Measurements from ENCODE around the gene WDR62. TPM values are rescaled to one million over a fixed set of nuclear protein-coding genes. Genes with fewer than 3 reads are reported as not detected.
A peak's percentile ranks its signal among the peaks of the same experiment; 100 is the strongest.

The WDR62 gene
- total RNA-seq, 1 donor from 2014 or later: 4.6 TPM

- peak overlapping the region; percentile 97 for H3K4me3 Mint-ChIP-seq (ENCODE audit: unreplicated experiment)
- H3K9me3 Mint-ChIP-seq (ENCODE audit: unreplicated experiment): no peaks in the 10 kb centered on the region
- peak overlapping the region; percentile 97 for H3K27ac Mint-ChIP-seq (ENCODE audit: unreplicated experiment)
- no peak for DNase-seq (ENCODE audit: extremely low spot score, unreplicated experiment)
- H3K27me3 Mint-ChIP-seq (ENCODE audit: unreplicated experiment): no peaks in the 10 kb centered on the region
- TF ChIP-seq, protein P1, sequence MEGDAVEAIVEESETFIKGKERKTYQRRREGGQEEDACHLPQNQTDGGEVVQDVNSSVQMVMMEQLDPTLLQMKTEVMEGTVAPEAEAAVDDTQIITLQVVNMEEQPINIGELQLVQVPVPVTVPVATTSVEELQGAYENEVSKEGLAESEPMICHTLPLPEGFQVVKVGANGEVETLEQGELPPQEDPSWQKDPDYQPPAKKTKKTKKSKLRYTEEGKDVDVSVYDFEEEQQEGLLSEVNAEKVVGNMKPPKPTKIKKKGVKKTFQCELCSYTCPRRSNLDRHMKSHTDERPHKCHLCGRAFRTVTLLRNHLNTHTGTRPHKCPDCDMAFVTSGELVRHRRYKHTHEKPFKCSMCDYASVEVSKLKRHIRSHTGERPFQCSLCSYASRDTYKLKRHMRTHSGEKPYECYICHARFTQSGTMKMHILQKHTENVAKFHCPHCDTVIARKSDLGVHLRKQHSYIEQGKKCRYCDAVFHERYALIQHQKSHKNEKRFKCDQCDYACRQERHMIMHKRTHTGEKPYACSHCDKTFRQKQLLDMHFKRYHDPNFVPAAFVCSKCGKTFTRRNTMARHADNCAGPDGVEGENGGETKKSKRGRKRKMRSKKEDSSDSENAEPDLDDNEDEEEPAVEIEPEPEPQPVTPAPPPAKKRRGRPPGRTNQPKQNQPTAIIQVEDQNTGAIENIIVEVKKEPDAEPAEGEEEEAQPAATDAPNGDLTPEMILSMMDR (IDR thresholded peaks at IDR 0.05): no peak
- H3K4me1 Mint-ChIP-seq (ENCODE audit: unreplicated experiment): peaks cover 32% of the 10 kb centered on the region
- peaks cover 18% of the 10 kb centered on the region for H3K36me3 Mint-ChIP-seq (ENCODE audit: unreplicated experiment)
Measured at GRCh38 chr19:36139120-36139472, 84.4 kb downstream of the WDR62 start.

DNA sequence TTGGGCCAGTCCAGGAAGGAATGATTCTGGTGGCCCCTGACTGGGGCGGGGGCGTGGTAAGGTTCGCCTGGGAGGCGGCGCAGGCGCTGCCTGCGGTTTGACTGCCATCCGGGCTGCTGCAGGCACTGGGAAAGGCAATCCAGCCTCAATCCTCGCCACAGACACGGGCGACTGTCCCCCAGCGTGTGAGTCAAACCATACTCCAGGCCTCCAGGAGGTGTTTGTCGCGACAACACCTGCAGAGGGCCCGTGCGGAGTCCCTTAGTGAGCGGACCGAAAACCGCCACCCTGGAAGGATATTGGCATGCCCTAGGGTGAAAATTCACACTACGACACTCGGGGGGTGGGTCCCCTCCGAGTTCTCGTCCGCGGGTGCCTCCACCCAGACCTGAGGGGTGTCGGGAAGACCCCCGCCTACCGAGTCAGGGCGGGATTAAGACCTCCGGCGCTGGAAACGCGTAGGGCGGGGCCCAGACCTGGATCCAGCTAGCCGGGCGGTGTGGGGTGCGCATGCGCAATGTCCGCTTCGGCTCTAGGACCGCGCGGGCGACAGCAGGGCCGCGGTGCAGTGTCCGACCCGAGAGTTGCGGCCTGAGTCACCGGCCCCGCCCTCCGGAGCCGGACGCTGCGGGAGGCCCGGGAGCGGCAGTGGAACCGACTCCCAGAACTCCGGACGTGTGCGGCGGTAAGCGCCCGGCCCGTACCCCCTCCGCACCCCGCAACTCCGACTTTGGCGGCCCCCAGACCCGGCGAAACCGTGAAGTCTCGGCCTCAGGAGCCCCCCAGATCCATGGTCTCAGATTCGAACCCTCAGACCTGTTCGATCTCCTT lies 85.0 kb downstream of the WDR62 start, which contains the start of gene CAPNS1:
CAPNS1 (plus strand) TSS at position 594 of the 831 bp plus-strand sequence. CDS start 946 bp downstream, outside the sequence.
- peak; percentile 99 for DNase-seq (ENCODE audit: extremely low spot score, unreplicated experiment)
- no peaks in the 10 kb centered on the region for H3K9me3 Mint-ChIP-seq (ENCODE audit: unreplicated experiment)
- peak within 1 kb of the TSS; percentile 97 for H3K27ac Mint-ChIP-seq (ENCODE audit: unreplicated experiment)
- H3K4me3 Mint-ChIP-seq (ENCODE audit: unreplicated experiment): peak within 1 kb of the TSS; percentile 97
- TF ChIP-seq, protein P1 (IDR thresholded peaks at IDR 0.05): peak; percentile 15
- peaks cover 32% of the 10 kb centered on the region for H3K4me1 Mint-ChIP-seq (ENCODE audit: unreplicated experiment)
- H3K36me3 Mint-ChIP-seq (ENCODE audit: unreplicated experiment): peaks cover 19% of the 10 kb centered on the region
- no peaks in the 10 kb centered on the region for H3K27me3 Mint-ChIP-seq (ENCODE audit: unreplicated experiment)

GRCh38 chr19:36140304-36141038 lies 85.8 kb downstream of the WDR62 start:
- H3K27me3 Mint-ChIP-seq (ENCODE audit: unreplicated experiment): no peaks in the 10 kb centered on the region
- H3K27ac Mint-ChIP-seq (ENCODE audit: unreplicated experiment): peak overlapping the region; percentile 97
- peaks cover 25% of the 10 kb centered on the region for H3K36me3 Mint-ChIP-seq (ENCODE audit: unreplicated experiment)
- peaks cover 28% of the 10 kb centered on the region for H3K4me1 Mint-ChIP-seq (ENCODE audit: unreplicated experiment)
- TF ChIP-seq, protein P1 (IDR thresholded peaks at IDR 0.05): no peak
- H3K9me3 Mint-ChIP-seq (ENCODE audit: unreplicated experiment): no peaks in the 10 kb centered on the region
- DNase-seq (ENCODE audit: extremely low spot score, unreplicated experiment): no peak
- peak overlapping the region; percentile 97 for H3K4me3 Mint-ChIP-seq (ENCODE audit: unreplicated experiment)

DNA sequence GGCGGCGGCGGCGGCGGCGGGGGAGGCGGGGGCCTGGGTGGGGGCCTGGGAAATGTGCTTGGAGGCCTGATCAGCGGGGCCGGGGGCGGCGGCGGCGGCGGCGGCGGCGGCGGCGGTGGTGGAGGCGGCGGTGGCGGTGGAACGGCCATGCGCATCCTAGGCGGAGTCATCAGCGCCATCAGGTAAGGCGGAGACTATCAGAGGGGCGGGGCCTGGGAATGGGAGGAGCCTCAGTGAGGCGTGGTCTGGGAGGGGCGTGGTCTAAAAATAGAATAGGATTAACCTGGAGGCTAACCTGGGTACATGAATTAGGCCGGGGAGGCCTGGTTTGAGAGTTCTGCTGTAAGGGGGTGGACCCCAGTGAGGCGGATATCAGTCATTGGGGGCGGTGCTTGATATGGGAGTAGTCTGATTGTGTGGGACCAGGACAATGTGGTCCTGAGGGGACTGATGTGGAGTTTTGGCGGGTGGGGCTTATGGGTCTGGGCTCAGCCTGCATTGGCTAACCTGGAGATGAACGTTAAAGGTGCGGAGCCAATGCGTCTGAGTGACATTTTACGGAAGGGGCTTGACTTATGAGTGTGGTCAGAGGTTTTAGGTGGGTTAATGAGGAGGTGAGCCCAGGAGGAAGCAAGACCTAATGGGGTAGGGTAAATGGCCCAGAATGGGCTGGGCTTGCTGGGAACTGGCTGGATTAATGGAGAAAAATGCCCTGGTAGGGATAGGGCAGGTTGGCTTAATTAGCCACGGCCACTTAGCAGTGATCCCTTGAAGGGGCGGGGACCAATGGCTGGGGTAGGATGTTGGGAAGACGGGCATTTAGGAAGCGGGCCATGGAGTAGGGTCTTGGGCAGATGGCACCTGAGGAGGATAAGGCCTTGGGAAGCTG lies 86.6 kb downstream of the WDR62 start:
- TF ChIP-seq, protein P1 (IDR thresholded peaks at IDR 0.05): no peak
- no peaks in the 10 kb centered on the region for H3K27me3 Mint-ChIP-seq (ENCODE audit: unreplicated experiment)
- peak overlapping the region; percentile 97 for H3K4me3 Mint-ChIP-seq (ENCODE audit: unreplicated experiment)
- peaks cover 33% of the 10 kb centered on the region for H3K36me3 Mint-ChIP-seq (ENCODE audit: unreplicated experiment)
- peaks cover 22% of the 10 kb centered on the region for H3K4me1 Mint-ChIP-seq (ENCODE audit: unreplicated experiment)
- H3K9me3 Mint-ChIP-seq (ENCODE audit: unreplicated experiment): no peaks in the 10 kb centered on the region
- H3K27ac Mint-ChIP-seq (ENCODE audit: unreplicated experiment): peak overlapping the region; percentile 81
- peak; percentile 94 for DNase-seq (ENCODE audit: extremely low spot score, unreplicated experiment)

Data from osteocyte (in vitro differentiated cells).